ENCODE results near the gene KCP. TPM values are rescaled to one million over a fixed set of nuclear protein-coding genes. Genes with fewer than 3 reads are reported as not detected.

Gene KCP
- polyA plus RNA-seq, 3 donors: 0.11 to 0.16 TPM; not detected in 1

GRCh38 chr7:128865303-128865702 is 45.2 kb downstream of the KCP start:
- intact Hi-C loops (cut with micrococcal nuclease): loop anchor here in 1 of 2 donors (10.0 kb wide), 1 partner anchor 121 kb away; no protein-coding TSS in a partner anchor
- Mint-ChIP-seq H3K36me3 (peaks cover 41% of the 10 kb centered on the region in 2 donors), H3K27me3 (ENCODE audit: low read depth in 3 of 3) (peaks cover 12 to 22% (median 22%) of the 10 kb centered on the region in 3 donors), H3K27ac (peak overlapping the region in 3 of 7 donors; percentile 21 to 55 (median 33)), H3K4me1 (peaks cover 32% of the 10 kb centered on the region), H3K4me3 (no peak overlapping the region), H3K9me3 (peaks cover 0 to 5% (median 2%) of the 10 kb centered on the region in 7 donors)
- 98% methylated on average over 11 of the region's 12 CpGs for WGBS (ENCODE audit: insufficient coverage)
- Histone ChIP-seq H3K79me2 (ENCODE audit: insufficient read depth, low read length) (peaks cover 32% of the 10 kb centered on the region), H3K4me2 (replicated peaks; ENCODE audit: extremely low read depth, low read length, poor library complexity, severe bottlenecking) (no peak overlapping the region), H2AFZ (ENCODE audit: insufficient read depth, low read depth, low read length, poor library complexity, severe bottlenecking) (no peak overlapping the region), H3K9ac (ENCODE audit: insufficient read depth, low read length, poor library complexity, severe bottlenecking) (no peak overlapping the region), H3K27ac (ENCODE audit: low read depth in 1 of 2, low read length in 2 of 2) (peak overlapping the region in 1 of 2 donors; percentile 10), H3K4me1 (ENCODE audit: control insufficient read depth in 1 of 2, insufficient read depth in 2 of 2, low read length in 2 of 2) (peaks cover 21 to 31% of the 10 kb centered on the region in 2 donors), H3K9me3 (replicated peaks in 1 of 2; ENCODE audit: control insufficient read depth in 1 of 2, insufficient read depth in 1 of 2, low read length in 2 of 2) (no peaks in the 10 kb centered on the region), H3K27me3 (ENCODE audit: control insufficient read depth in 2 of 2, insufficient read depth in 2 of 2, low read length in 2 of 2) (peaks cover 2 to 16% of the 10 kb centered on the region in 2 donors), H4K20me1 (ENCODE audit: insufficient read depth, low read length) (peaks cover 70% of the 10 kb centered on the region), H3K36me3 (replicated peaks in 1 of 2; ENCODE audit: control insufficient read depth in 1 of 2, insufficient read depth in 2 of 2, low read length in 2 of 2) (peaks cover 19 to 22% of the 10 kb centered on the region in 2 donors), H3K4me3 (replicated peaks in 1 of 3; ENCODE audit: low read depth in 2 of 3, low read length in 3 of 3) (no peak overlapping the region)
- no peak for DNase-seq
- TF ChIP-seq, protein P1, sequence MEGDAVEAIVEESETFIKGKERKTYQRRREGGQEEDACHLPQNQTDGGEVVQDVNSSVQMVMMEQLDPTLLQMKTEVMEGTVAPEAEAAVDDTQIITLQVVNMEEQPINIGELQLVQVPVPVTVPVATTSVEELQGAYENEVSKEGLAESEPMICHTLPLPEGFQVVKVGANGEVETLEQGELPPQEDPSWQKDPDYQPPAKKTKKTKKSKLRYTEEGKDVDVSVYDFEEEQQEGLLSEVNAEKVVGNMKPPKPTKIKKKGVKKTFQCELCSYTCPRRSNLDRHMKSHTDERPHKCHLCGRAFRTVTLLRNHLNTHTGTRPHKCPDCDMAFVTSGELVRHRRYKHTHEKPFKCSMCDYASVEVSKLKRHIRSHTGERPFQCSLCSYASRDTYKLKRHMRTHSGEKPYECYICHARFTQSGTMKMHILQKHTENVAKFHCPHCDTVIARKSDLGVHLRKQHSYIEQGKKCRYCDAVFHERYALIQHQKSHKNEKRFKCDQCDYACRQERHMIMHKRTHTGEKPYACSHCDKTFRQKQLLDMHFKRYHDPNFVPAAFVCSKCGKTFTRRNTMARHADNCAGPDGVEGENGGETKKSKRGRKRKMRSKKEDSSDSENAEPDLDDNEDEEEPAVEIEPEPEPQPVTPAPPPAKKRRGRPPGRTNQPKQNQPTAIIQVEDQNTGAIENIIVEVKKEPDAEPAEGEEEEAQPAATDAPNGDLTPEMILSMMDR (IDR thresholded peaks at IDR 0.05): no peak

- Histone ChIP-seq H3K27ac (ENCODE audit: low read depth in 1 of 2, low read length in 2 of 2) (peak overlapping the region; percentile 99), H3K9ac (ENCODE audit: insufficient read depth, low read length, poor library complexity, severe bottlenecking) (peak overlapping the region; percentile 98), H3K4me2 (replicated peaks; ENCODE audit: extremely low read depth, low read length, poor library complexity, severe bottlenecking) (peak overlapping the region; percentile 72), H3K4me1 (ENCODE audit: control insufficient read depth in 1 of 2, insufficient read depth in 2 of 2, low read length in 2 of 2) (peaks cover 14 to 15% of the 10 kb centered on the region in 2 donors), H3K27me3 (ENCODE audit: control insufficient read depth in 2 of 2, insufficient read depth in 2 of 2, low read length in 2 of 2) (peaks cover 0 to 4% of the 10 kb centered on the region in 2 donors), H3K4me3 (replicated peaks in 1 of 3; ENCODE audit: low read depth in 2 of 3, low read length in 3 of 3) (peak overlapping the region; percentile 70 to 96 (median 87)), H3K9me3 (replicated peaks in 1 of 2; ENCODE audit: control insufficient read depth in 1 of 2, insufficient read depth in 1 of 2, low read length in 2 of 2) (no peaks in the 10 kb centered on the region), H4K20me1 (ENCODE audit: insufficient read depth, low read length) (peaks cover 52% of the 10 kb centered on the region), H2AFZ (ENCODE audit: insufficient read depth, low read depth, low read length, poor library complexity, severe bottlenecking) (peak overlapping the region; percentile 63), H3K36me3 (replicated peaks in 1 of 2; ENCODE audit: control insufficient read depth in 1 of 2, insufficient read depth in 2 of 2, low read length in 2 of 2) (peaks cover 19 to 22% of the 10 kb centered on the region in 2 donors), H3K79me2 (ENCODE audit: insufficient read depth, low read length) (peaks cover 32% of the 10 kb centered on the region)
- intact Hi-C loops (cut with micrococcal nuclease): loop anchor here in 1 of 2 donors (2.0 to 10.0 kb wide), 2 partner anchors 71 to 119 kb away; no protein-coding TSS in a partner anchor
- TF ChIP-seq, protein P1 (IDR thresholded peaks at IDR 0.05): peak; percentile 55
- Mint-ChIP-seq H3K27ac (peak overlapping the region; percentile 99 to 100 (median 99)), H3K27me3 (ENCODE audit: low read depth in 3 of 3) (peaks cover 7 to 13% (median 7%) of the 10 kb centered on the region in 3 donors), H3K4me3 (peak overlapping the region; percentile 98 to 100), H3K9me3 (peaks cover 0 to 3% (median 0%) of the 10 kb centered on the region in 7 donors), H3K4me1 (peaks cover 23% of the 10 kb centered on the region), H3K36me3 (peaks cover 35 to 38% of the 10 kb centered on the region in 2 donors)
- WGBS (ENCODE audit: insufficient coverage): 0% methylated on average over 3 of the region's 6 CpGs
- peak in 1 of 3 donors; percentile 77 for DNase-seq
Measured at GRCh38 chr7:128863433-128863989, 47.0 kb downstream of the KCP start.

Measured in CD14-positive monocyte (primary cell).